Natural killer cell (primary cell): ENCODE measurements around the gene GPRIN3. TPM values are rescaled to one million over a fixed set of nuclear protein-coding genes. Genes with fewer than 3 reads are reported as not detected.
"Not testable (repeated sequence)": the region's sequence is repeated elsewhere in the genome, so short reads cannot be mapped to it uniquely, and the experiment has no call there.

Source experiments
- ATAC-seq, 3 donors: fragments of 150-1000 bp in 2 of 3; fragments of 200-7000 bp in 1 of 3; cut with Tn5 transposase; 1 replicate in 1 of 3; 2 replicates in 2 of 3; pipeline ENCODE4 v1.10.0; 2021; ENCODE audit warnings: mild to moderate bottlenecking in 2 of 3, moderate library complexity in 2 of 3
- DNase-seq, 2 donors: peaks; one replicate each; pipeline versions ENCODE4 v3.0.0 to v3.0.0-alpha.2; 2013 to 2021; ENCODE audit warnings: mixed read lengths in 1 of 2
- H3K27ac ChIP-seq: one replicate; pipeline ENCODE4 v1.5.1; 2013; ENCODE audit warnings: mild to moderate bottlenecking, low read length
- H3K27me3 ChIP-seq: one replicate; pipeline ENCODE4 v1.6.1; 2013; ENCODE audit warnings: low read length; ENCODE audit not compliant: control insufficient read depth, insufficient read depth
- H3K36me3 ChIP-seq: one replicate; pipeline ENCODE4 v1.6.1; 2013; ENCODE audit warnings: low read length; ENCODE audit not compliant: control insufficient read depth, insufficient read depth
- H3K4me1 ChIP-seq: one replicate; pipeline ENCODE4 v1.6.1; 2013; ENCODE audit warnings: low read length; ENCODE audit not compliant: control insufficient read depth, insufficient read depth
- H3K4me3 ChIP-seq: one replicate; pipeline ENCODE4 v1.5.1; 2013; ENCODE audit warnings: low read length
- H3K9me3 ChIP-seq: one replicate; pipeline ENCODE4 v1.6.1; 2013; ENCODE audit warnings: low read length; ENCODE audit not compliant: control insufficient read depth, insufficient read depth
- H3K27ac Mint-ChIP-seq, 2 donors: one replicate each; pipeline ENCODE4 v1.8.0; 2022; ENCODE audit warnings: mild to moderate bottlenecking in 2 of 2, mixed read lengths in 2 of 2, moderate library complexity in 1 of 2
- H3K27me3 Mint-ChIP-seq, 2 donors: one replicate each; pipeline ENCODE4 v1.8.0; 2022; ENCODE audit warnings: low read depth in 2 of 2, mixed read lengths in 2 of 2
- H3K36me3 Mint-ChIP-seq: one replicate; pipeline ENCODE4 v1.8.0; 2022; ENCODE audit warnings: mixed read lengths
- H3K4me1 Mint-ChIP-seq, 2 donors: one replicate each; pipeline ENCODE4 v1.8.0; 2022; ENCODE audit warnings: mixed read lengths in 2 of 2
- H3K4me3 Mint-ChIP-seq: one replicate; pipeline ENCODE4 v1.8.0; 2022; ENCODE audit warnings: mild to moderate bottlenecking, moderate library complexity, mixed read lengths
- H3K9me3 Mint-ChIP-seq, 2 donors: one replicate each; pipeline ENCODE4 v1.8.0; 2022; ENCODE audit warnings: mixed read lengths in 2 of 2
- CTCF ChIP-seq: fragments of 200-600 bp; IDR thresholded peaks from one replicate; pipeline ENCODE4 v1.8.0; 2022; ENCODE audit warnings: antibody characterized with exemption
- WGBS: methylation state at CpG from one replicate; pipeline ENCODE4 v1.1.7; 2013; ENCODE audit warnings: missing lambda C conversion rate; ENCODE audit not compliant: insufficient coverage; 5-methylcytosine and 5-hydroxymethylcytosine counted together
- intact Hi-C: fragments of 100-400 bp; cut with micrococcal nuclease; formaldehyde crosslinking; loops from one replicate; pipeline ENCODE4 v1.14.2; 2022
- total RNA-seq, 4 donors: library from RNA; stranded (reverse); fragments of 120-200 nt in 1 of 4; gene quantifications; one replicate each; pipeline versions ENCODE4 v1.2.3 to v1.2.4, GENCODE V29; 2013 to 2022

The GPRIN3 gene
- total RNA-seq, 3 donors from 2014 or later (not counting 1 experiment from before 2014, with no cell fraction given) = 48.3 to 50.7 (median 48.5) TPM

DNA sequence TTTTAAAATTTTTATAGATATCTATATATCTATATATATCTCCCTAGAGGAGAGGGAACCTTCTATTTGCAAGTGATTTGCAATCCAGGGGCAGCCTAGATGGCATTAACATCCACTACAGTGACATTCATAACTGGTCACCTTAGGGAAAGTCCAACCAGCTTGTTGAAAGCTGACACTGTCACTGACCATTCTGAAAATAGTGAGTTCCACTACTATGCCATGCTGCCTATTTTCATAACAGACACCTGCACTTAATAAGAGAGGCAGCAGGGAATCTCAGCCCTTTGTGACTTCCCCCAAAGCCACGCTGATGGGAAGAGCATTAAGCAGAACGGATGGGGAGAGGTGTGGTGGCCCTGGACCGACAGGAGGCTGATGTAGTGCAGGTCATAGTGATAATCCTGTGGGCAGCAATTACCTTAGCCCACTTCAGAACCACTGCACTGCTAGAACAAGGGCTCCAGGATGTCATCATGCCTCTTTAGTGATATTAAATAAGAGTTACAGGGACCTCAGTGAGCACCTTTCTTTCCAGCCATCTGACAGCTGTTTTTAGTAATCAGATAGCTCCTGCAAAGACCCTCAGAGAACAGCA is 51.3 kb downstream of the GPRIN3 start:
- Mint-ChIP-seq H3K27ac (peak overlapping the region; percentile 74 to 83), H3K4me3 (no peak overlapping the region), H3K4me1 (peaks cover 67 to 79% of the 10 kb centered on the region in 2 donors), H3K9me3 (peaks cover 0 to 2% of the 10 kb centered on the region in 2 donors), H3K36me3 (no peaks in the 10 kb centered on the region), H3K27me3 (no peaks in the 10 kb centered on the region)
- Histone ChIP-seq H3K9me3 (no peaks in the 10 kb centered on the region), H3K27me3 (no peaks in the 10 kb centered on the region), H3K4me3 (no peak overlapping the region), H3K4me1 (peaks cover 30% of the 10 kb centered on the region), H3K27ac (no peak overlapping the region), H3K36me3 (no peaks in the 10 kb centered on the region)
- WGBS = 65% methylated on average over 3 of the region's 3 CpGs
- ATAC-seq = peak in 1 of 3 donors; percentile 22
- DNase-seq = no peak
- intact Hi-C loops = loop anchor here (10.0 kb wide), 1 partner anchor 178 kb away; no protein-coding TSS in a partner anchor
- no peak for TF ChIP-seq CTCF

DNA sequence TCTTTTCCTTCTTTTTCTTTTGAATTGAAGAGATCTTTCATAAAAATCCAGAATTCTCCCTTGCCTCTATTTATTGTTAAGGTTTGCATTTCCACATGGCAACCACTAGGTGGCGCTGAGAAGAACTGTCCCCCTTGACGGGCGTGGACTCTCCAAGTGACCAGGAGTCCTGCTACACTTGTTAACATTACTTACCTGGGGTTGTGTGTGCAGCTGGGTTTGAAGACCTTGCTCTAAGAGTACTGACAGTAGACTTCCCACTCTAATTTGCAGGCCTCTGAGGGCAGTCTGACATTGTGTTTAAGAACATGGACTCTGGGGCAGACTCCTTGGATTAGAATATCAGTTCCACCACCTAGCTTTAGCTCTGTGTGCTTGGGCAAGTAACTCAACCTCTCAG is 52.8 kb downstream of the GPRIN3 start:
- 6% methylated on average over 3 of the region's 3 CpGs for WGBS
- no peak overlapping the region for H3K4me3 ChIP-seq
- DNase-seq (peak; percentile 48 to 83), ATAC-seq (peak; percentile 79 to 86 (median 81))
- H3K9me3 ChIP-seq = no peaks in the 10 kb centered on the region
- H3K27ac ChIP-seq = peak overlapping the region; percentile 49
- Mint-ChIP-seq H3K4me3 (peak overlapping the region; percentile 49), H3K36me3 (no peaks in the 10 kb centered on the region), H3K27me3 (no peaks in the 10 kb centered on the region), H3K27ac (peak overlapping the region; percentile 74 to 77), H3K9me3 (peaks cover 0 to 2% of the 10 kb centered on the region in 2 donors), H3K4me1 (peaks cover 53 to 67% of the 10 kb centered on the region in 2 donors)
- no peaks in the 10 kb centered on the region for H3K27me3 ChIP-seq
- H3K36me3 ChIP-seq = peaks cover 3% of the 10 kb centered on the region
- peak; percentile 90 for TF ChIP-seq CTCF
- peaks cover 27% of the 10 kb centered on the region for H3K4me1 ChIP-seq
- intact Hi-C loops = loop anchor here (2.0 to 10.0 kb wide), 2 partner anchors 44 to 180 kb away; no protein-coding TSS in a partner anchor

DNA sequence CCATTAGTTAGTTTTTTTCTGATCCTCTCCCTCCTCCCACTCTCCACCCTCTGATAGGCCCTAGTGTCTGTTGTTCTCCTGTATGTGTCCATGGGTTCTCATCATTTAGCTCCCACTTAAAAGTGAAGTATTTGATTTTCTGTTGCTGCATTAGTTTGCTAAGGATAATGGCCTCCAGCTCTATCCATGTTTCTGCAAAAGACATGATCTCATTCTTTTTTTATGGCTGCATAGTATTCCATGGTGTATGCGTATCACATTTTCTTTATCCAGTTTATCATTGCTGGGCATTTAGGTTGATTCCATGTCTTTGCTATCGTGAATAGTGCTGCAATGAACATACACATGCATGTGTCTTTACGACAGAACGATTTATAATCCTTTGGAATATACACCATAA is 53.3 kb downstream of the GPRIN3 start:
- Mint-ChIP-seq H3K27ac (peak overlapping the region; percentile 74 to 77), H3K4me1 (peaks cover 48 to 62% of the 10 kb centered on the region in 2 donors)
- not testable (repeated sequence) for H3K27me3 Mint-ChIP-seq, DNase-seq, H3K36me3 Mint-ChIP-seq, H3K27ac ChIP-seq, H3K27me3 ChIP-seq, H3K9me3 ChIP-seq, H3K4me3 Mint-ChIP-seq, ATAC-seq, H3K9me3 Mint-ChIP-seq, H3K36me3 ChIP-seq, H3K4me3 ChIP-seq
- intact Hi-C loops = loop anchor here (2.0 to 10.0 kb wide), 2 partner anchors 44 to 180 kb away; no protein-coding TSS in a partner anchor
- H3K4me1 ChIP-seq = peaks cover 23% of the 10 kb centered on the region
- WGBS = 89% methylated on average over 4 of the region's 4 CpGs

GRCh38 chr4:89253935-89254334 is 53.7 kb downstream of the GPRIN3 start:
- Mint-ChIP-seq H3K4me1 (peaks cover 47 to 58% of the 10 kb centered on the region in 2 donors), H3K27me3 (no peaks in the 10 kb centered on the region), H3K27ac (no peak overlapping the region), H3K36me3 (no peaks in the 10 kb centered on the region), H3K9me3 (peaks cover 0 to 2% of the 10 kb centered on the region in 2 donors), H3K4me3 (peak overlapping the region; percentile 7)
- intact Hi-C loops = loop anchor here (2.0 to 10.0 kb wide), 2 partner anchors 45 to 181 kb away; no protein-coding TSS in a partner anchor
- Histone ChIP-seq H3K4me3 (no peak overlapping the region), H3K36me3 (peaks cover 12% of the 10 kb centered on the region), H3K27ac (no peak overlapping the region), H3K4me1 (peaks cover 23% of the 10 kb centered on the region), H3K27me3 (no peaks in the 10 kb centered on the region), H3K9me3 (no peaks in the 10 kb centered on the region)
- 100% methylated on average over 1 of the region's 1 CpG for WGBS
- TF ChIP-seq CTCF = no peak
- ATAC-seq (no peak), DNase-seq (no peak)
